Caco-2 (cell line): ENCODE data around the gene GCSAML. TPM values are rescaled to one million over a fixed set of nuclear protein-coding genes. Genes with fewer than 3 reads are reported as not detected.
A peak's percentile ranks its signal among the peaks of the same experiment; 100 is the strongest.

Source experiments
- BruUV-seq: library from RNA; stranded (reverse); fragments of 400-500 nt; replicated peaks from 2 replicates; lab custom pipeline; 2021; lab: Mats Ljungman, UMichigan
- CTCF ChIA-PET: fragments of 300-600 bp; sonication (Branson Sonifier 250); formaldehyde crosslinking; loops from one replicate; lab custom pipeline; 2022; ENCODE audit warnings: antibody characterized with exemption; lab: Charles Lee
- POLR2A ChIA-PET: fragments of 300-600 bp; sonication (Branson Sonifier 250); formaldehyde crosslinking; loops from one replicate; lab custom pipeline; 2022; ENCODE audit warnings: antibody characterized with exemption; lab: Charles Lee
- DNase-seq, 2 experiments: peaks; one replicate each; pipeline versions ENCODE4 v3.0.0 to v3.0.0-alpha.2; 2020 to 2022
- H3K27me3 ChIP-seq: replicated peaks from 2 replicates; pipeline ENCODE4 v1.6.0; 2011; ENCODE audit warnings: low read length; ENCODE audit not compliant: control insufficient read depth, insufficient read depth
- H3K36me3 ChIP-seq: 2 replicates; pipeline ENCODE4 v1.5.1; 2011; ENCODE audit warnings: low read length; ENCODE audit not compliant: control insufficient read depth, insufficient read depth
- H3K4me1 ChIP-seq: fragments of 250-450 bp; sonication (Bioruptor Pico); 2 replicates; pipeline ENCODE4 v1.5.1; 2020; ENCODE audit warnings: mild to moderate bottlenecking
- H3K4me3 ChIP-seq: 2 replicates; pipeline ENCODE4 v1.5.1; 2011; ENCODE audit warnings: low read depth, mild to moderate bottlenecking, control low read depth, low read length
- H3K9me3 ChIP-seq: fragments of 250-450 bp; sonication (Bioruptor Pico); 2 replicates; pipeline ENCODE4 v1.5.1; 2020; ENCODE audit warnings: mild to moderate bottlenecking, moderate library complexity
- H3K27ac Mint-ChIP-seq: one replicate; pipeline ENCODE4 v1.8.0; 2022; ENCODE audit warnings: mixed read lengths; ENCODE audit not compliant: unreplicated experiment
- H3K27me3 Mint-ChIP-seq: one replicate; pipeline ENCODE4 v1.8.0; 2022; ENCODE audit warnings: mixed read lengths; ENCODE audit not compliant: insufficient read depth, unreplicated experiment
- H3K36me3 Mint-ChIP-seq: one replicate; pipeline ENCODE4 v1.8.0; 2022; ENCODE audit warnings: mild to moderate bottlenecking, mixed read lengths; ENCODE audit not compliant: insufficient read depth, unreplicated experiment
- H3K4me1 Mint-ChIP-seq: one replicate; pipeline ENCODE4 v1.8.0; 2022; ENCODE audit warnings: low read depth, mixed read lengths; ENCODE audit not compliant: unreplicated experiment
- H3K4me3 Mint-ChIP-seq: one replicate; pipeline ENCODE4 v1.8.0; 2022; ENCODE audit warnings: mild to moderate bottlenecking, moderate library complexity, mixed read lengths; ENCODE audit not compliant: unreplicated experiment
- H3K9me3 Mint-ChIP-seq: one replicate; pipeline ENCODE4 v1.8.0; 2022; ENCODE audit warnings: mixed read lengths; ENCODE audit not compliant: unreplicated experiment
- intact Hi-C: fragments of 100-400 bp; cut with micrococcal nuclease; formaldehyde crosslinking; loops from one replicate; pipeline ENCODE4 v1.10.0; 2022; ENCODE audit not compliant: unreplicated experiment
- total RNA-seq: library from RNA; stranded (reverse); gene quantifications from 2 replicates; pipeline ENCODE4 v1.2.3, GENCODE V29; 2022
- TF ChIP-seq, protein P1 (sequence below), 2 experiments: fragments of 200-600 bp in 1 of 2; IDR thresholded peaks; 1 replicate in 1 of 2; 2 replicates in 1 of 2; pipeline versions ENCODE4 v1.5.1 to v1.8.0; 2011 to 2022; ENCODE audit warnings: antibody characterized with exemption in 1 of 2, control low read depth in 1 of 2, inconsistent platforms in 1 of 2, low read depth in 1 of 2, low read length in 1 of 2, mild to moderate bottlenecking in 1 of 2, moderate library complexity in 1 of 2; ENCODE audit not compliant: insufficient read depth in 1 of 2, severe bottlenecking in 1 of 2, unreplicated experiment in 1 of 2

GCSAML gene
- total RNA-seq, 1 experiment from 2014 or later = not detected

GRCh38 chr1:247542811-247543210 is 6.1 kb upstream of the GCSAML start:
- H3K9me3 ChIP-seq = no peaks in the 10 kb centered on the region
- Mint-ChIP-seq H3K36me3 (no peaks in the 10 kb centered on the region), H3K4me3 (no peak overlapping the region), H3K9me3 (no peaks in the 10 kb centered on the region), H3K27me3 (peaks cover 2% of the 10 kb centered on the region), H3K4me1 (no peaks in the 10 kb centered on the region), H3K27ac (no peak overlapping the region)
- ChIA-PET CTCF (no interaction called here), POLR2A (no interaction called here)
- H3K4me3 ChIP-seq = no peak overlapping the region
- H3K4me1 ChIP-seq = no peaks in the 10 kb centered on the region
- no peaks in the 10 kb centered on the region for H3K36me3 ChIP-seq
- BruUV-seq = no TSS peak
- intact Hi-C loops = no loop called here
- DNase-seq = no peak
- TF ChIP-seq, protein P1, sequence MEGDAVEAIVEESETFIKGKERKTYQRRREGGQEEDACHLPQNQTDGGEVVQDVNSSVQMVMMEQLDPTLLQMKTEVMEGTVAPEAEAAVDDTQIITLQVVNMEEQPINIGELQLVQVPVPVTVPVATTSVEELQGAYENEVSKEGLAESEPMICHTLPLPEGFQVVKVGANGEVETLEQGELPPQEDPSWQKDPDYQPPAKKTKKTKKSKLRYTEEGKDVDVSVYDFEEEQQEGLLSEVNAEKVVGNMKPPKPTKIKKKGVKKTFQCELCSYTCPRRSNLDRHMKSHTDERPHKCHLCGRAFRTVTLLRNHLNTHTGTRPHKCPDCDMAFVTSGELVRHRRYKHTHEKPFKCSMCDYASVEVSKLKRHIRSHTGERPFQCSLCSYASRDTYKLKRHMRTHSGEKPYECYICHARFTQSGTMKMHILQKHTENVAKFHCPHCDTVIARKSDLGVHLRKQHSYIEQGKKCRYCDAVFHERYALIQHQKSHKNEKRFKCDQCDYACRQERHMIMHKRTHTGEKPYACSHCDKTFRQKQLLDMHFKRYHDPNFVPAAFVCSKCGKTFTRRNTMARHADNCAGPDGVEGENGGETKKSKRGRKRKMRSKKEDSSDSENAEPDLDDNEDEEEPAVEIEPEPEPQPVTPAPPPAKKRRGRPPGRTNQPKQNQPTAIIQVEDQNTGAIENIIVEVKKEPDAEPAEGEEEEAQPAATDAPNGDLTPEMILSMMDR (IDR thresholded peaks at IDR 0.05; ENCODE audit: insufficient read depth in 1 of 2, low read depth in 1 of 2, low read length in 1 of 2, severe bottlenecking in 1 of 2, unreplicated experiment in 1 of 2) = no peak
- H3K27me3 ChIP-seq = no peaks in the 10 kb centered on the region

- ChIA-PET POLR2A (no interaction called here), CTCF (no interaction called here)
- intact Hi-C loops = no loop called here
- Mint-ChIP-seq H3K4me3 (no peak overlapping the region), H3K4me1 (peaks cover 5% of the 10 kb centered on the region), H3K9me3 (no peaks in the 10 kb centered on the region), H3K27ac (no peak overlapping the region), H3K36me3 (no peaks in the 10 kb centered on the region), H3K27me3 (no peaks in the 10 kb centered on the region)
- H3K4me1 ChIP-seq = no peaks in the 10 kb centered on the region
- TF ChIP-seq, protein P1 (IDR thresholded peaks at IDR 0.05; ENCODE audit: insufficient read depth in 1 of 2, low read depth in 1 of 2, low read length in 1 of 2, severe bottlenecking in 1 of 2, unreplicated experiment in 1 of 2) = no peak
- no peak overlapping the region for H3K4me3 ChIP-seq
- H3K27me3 ChIP-seq = no peaks in the 10 kb centered on the region
- no peak for DNase-seq
- no peaks in the 10 kb centered on the region for H3K36me3 ChIP-seq
- no TSS peak for BruUV-seq
- no peaks in the 10 kb centered on the region for H3K9me3 ChIP-seq
These were observed 842 bp upstream of the GCSAML start for GRCh38 chr1:247548092-247548491.

DNA sequence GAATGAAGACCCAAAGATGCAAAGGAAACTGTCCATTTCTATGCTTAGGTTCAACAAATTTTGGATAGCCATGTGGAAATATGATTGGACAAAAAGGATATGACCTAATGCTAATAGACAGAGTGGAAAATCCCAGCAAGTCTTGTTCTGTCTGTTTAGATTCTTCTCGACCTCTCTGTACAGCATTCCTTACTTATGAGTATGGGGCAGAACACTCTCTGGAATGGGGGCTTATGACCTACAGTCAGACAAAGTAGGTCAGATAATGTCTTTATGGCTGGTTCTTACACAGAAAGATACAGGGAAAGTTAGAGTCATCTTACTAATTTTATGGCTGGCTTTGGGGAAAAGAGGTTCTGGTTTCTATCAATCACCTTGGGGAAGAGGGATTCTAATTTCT is 2.8 kb downstream of the GCSAML start:
- intact Hi-C loops = no loop called here
- H3K4me1 ChIP-seq = no peaks in the 10 kb centered on the region
- TF ChIP-seq, protein P1 (IDR thresholded peaks at IDR 0.05; ENCODE audit: insufficient read depth in 1 of 2, low read depth in 1 of 2, low read length in 1 of 2, severe bottlenecking in 1 of 2, unreplicated experiment in 1 of 2) = no peak
- ChIA-PET POLR2A (no interaction called here), CTCF (no interaction called here)
- Mint-ChIP-seq H3K4me3 (no peak overlapping the region), H3K27me3 (no peaks in the 10 kb centered on the region), H3K9me3 (no peaks in the 10 kb centered on the region), H3K27ac (peak overlapping the region; percentile 28), H3K36me3 (no peaks in the 10 kb centered on the region), H3K4me1 (peaks cover 5% of the 10 kb centered on the region)
- no peak overlapping the region for H3K4me3 ChIP-seq
- no TSS peak for BruUV-seq
- H3K27me3 ChIP-seq = no peaks in the 10 kb centered on the region
- no peaks in the 10 kb centered on the region for H3K36me3 ChIP-seq
- H3K9me3 ChIP-seq = no peaks in the 10 kb centered on the region
- DNase-seq = no peak
